Activated CD4-positive, CD25-positive, alpha-beta regulatory T cell treated with anti-CD3 and anti-CD28 coated beads, Interleukin-2, amount 50 U/mL, for 24 hours (primary cell): Measurements from ENCODE around the gene CACNB2.
A peak's percentile ranks its signal among the peaks of the same experiment; 100 is the strongest.

ENCODE experiments used
- ATAC-seq, 2 donors: fragments of 150-1000 bp; cut with Tn5 transposase; one replicate each; pipeline ENCODE4 v1.10.0; 2021; ENCODE audit warnings: mild to moderate bottlenecking in 1 of 2, moderate library complexity in 1 of 2

CACNB2 gene

GRCh38 chr10:18345308-18345707, 205.1 kb downstream of the CACNB2 start:
- ATAC-seq, result no peak

- no peak for ATAC-seq
Measured at GRCh38 chr10:18350340-18350739, 210.1 kb downstream of the CACNB2 start.

DNA sequence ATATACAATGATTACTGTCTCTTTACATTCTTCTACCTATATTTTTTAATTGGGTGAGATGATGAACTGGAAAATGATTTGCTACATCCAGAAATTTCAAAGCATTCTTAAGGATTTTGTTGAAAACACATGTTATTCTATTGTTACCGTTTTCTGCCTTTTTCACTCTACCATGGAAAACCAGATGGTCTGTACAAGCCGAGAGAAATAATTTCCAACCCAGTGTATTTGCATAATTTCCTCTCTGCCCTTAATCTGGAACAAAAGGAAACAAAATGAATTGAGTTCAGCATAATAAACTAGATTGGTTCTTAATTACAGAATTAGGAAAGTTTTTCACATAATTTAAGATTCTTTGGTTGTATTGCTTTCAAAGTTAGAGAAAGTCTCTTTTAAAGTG, 211.2 kb downstream of the CACNB2 start:
- ATAC-seq, result no peak

- no peak for ATAC-seq
Measured at GRCh38 chr10:18352175-18352574, 212.0 kb downstream of the CACNB2 start.

GRCh38 chr10:18359812-18360211, 219.6 kb downstream of the CACNB2 start:
- ATAC-seq, result no peak

DNA sequence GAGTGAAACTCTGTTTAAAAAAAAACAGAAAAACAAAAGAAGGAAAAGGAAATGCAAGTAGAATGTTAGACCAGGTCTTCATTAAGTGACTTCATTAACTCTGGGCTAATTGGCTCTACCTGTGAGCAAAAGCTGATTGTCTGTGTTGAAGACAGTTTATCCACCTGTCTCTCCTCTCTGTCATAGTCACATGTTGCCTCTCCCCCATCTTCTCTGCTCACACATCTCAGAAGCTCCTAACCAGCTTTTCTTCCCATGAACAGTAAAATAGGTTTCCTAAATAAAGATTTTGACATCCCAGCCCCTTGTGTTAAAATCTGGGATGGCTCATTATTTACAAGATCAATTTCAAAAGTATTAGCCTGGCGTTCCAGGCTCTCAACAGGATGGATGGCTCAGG, 222.7 kb downstream of the CACNB2 start:
- no peak for ATAC-seq

GRCh38 chr10:18364987-18365775, 225.0 kb downstream of the CACNB2 start:
- no peak for ATAC-seq

GRCh38 chr10:18367840-18368239, 227.6 kb downstream of the CACNB2 start:
- no peak for ATAC-seq

- ATAC-seq, result no peak
Measured at GRCh38 chr10:18368273-18368672, 228.0 kb downstream of the CACNB2 start.

DNA sequence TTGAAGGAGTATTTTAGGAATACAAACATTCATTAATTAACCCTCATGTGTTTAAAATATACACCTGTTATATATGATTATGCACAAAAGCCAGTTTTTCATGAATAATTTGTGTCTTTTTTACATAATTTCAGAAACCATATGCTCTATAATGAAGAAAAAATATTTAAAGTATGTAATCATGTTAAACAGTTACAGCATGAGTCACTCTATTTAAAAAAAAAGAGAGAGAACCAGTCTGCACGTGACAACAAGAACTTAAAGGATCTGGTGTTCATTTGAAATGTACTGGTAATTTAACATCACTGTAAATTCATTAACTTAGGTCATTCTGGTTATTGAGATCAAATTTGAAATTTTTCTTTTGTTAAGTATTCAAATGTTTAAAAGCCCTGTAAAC, 228.5 kb downstream of the CACNB2 start:
- ATAC-seq, result no peak

DNA sequence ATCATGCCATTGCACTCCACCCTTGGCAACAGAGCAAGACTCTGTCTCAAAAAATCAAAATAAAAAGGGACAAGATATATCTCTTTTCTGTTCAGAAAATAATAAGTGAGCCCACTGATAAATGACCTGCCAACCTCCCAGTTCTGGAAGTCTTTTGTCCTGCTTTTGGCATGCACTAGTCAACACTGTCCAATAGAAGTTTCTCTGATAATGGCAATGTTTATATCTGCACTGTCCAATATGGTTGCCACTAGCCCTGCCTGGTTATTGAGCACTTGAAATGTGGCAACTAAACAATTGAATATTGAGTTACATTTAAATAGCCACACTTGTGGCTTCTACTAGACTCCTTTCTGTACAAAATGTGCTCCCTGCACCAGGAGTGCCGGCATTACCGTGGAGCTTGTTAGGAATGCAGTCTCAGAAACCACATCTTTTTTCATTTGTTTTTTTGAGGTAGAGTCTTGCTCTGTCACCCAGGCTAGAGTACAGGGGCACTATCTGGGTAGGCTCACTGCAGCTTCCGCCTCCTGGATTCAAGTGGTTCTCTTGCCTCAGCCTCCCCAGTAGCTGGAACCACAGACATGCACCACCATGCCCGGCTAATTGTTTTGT, 229.7 kb downstream of the CACNB2 start:
- ATAC-seq, result no peak

GRCh38 chr10:18376650-18377049, 236.4 kb downstream of the CACNB2 start:
- no peak for ATAC-seq

DNA sequence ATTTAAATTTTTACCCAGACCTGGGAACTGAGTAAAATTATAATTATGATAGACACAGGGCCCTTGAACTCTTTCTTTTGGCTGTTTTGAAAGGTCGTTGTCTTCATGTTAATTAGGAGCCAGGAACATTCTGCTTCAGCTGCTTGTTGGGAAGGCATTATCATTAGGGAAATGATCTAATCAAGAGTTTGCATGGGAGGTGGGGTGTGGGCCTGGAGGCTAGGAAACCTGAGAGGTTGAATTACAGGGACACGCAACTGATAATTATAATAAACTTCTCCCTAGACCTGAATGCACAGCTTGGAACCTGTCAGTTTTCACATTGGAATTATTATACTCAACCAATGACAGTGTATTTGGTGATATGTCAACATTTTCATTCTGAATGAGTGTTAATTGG, 237.7 kb downstream of the CACNB2 start:
- no peak for ATAC-seq

DNA sequence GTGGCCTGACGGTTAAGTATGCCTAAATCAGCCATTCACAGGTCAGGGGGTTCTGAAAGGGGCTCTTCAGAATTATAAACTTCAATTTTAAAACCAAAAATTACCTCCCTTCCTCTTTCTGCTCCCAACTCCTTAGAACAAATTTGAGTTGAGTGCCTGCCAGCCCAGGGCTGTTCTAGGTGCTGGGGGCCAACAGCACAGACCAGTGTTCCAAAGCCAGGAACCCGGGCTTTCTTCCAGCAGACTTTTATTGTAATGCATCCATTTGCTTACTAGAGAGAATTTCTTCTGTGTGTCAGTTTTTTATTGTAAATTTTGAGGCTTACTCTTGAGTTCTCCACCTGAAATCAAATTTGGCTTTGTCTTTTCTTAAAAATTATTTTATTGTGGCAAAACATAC, 238.5 kb downstream of the CACNB2 start:
- no peak for ATAC-seq

- ATAC-seq, result no peak
Measured at GRCh38 chr10:18381679-18382078, 241.5 kb downstream of the CACNB2 start.

DNA sequence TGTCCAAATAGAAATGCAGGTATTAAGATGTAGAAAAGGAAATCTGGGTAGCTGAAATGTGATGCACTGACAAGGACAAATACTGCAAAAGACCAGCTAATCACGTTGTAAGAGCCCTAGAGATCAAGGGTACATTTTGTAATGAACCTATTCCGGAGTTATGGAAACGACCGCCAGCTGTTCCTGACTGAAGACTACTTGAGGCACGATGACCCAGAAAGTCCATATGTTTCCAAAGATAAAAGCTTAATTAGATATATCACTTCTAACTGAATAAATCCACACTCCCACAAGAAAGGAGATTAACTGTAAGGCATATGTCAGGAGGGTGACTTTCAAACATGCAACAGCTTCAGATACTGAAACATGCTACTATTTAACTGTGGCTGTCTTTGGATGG, 257.7 kb downstream of the CACNB2 start:
- ATAC-seq, result no peak

- ATAC-seq, result no peak
Measured at GRCh38 chr10:18399158-18399557, 258.9 kb downstream of the CACNB2 start.

GRCh38 chr10:18400201-18400905, 260.1 kb downstream of the CACNB2 start:
- peak in 1 of 2 donors; percentile 25 for ATAC-seq

- no peak for ATAC-seq
Measured at GRCh38 chr10:18400906-18401245, 260.7 kb downstream of the CACNB2 start.

DNA sequence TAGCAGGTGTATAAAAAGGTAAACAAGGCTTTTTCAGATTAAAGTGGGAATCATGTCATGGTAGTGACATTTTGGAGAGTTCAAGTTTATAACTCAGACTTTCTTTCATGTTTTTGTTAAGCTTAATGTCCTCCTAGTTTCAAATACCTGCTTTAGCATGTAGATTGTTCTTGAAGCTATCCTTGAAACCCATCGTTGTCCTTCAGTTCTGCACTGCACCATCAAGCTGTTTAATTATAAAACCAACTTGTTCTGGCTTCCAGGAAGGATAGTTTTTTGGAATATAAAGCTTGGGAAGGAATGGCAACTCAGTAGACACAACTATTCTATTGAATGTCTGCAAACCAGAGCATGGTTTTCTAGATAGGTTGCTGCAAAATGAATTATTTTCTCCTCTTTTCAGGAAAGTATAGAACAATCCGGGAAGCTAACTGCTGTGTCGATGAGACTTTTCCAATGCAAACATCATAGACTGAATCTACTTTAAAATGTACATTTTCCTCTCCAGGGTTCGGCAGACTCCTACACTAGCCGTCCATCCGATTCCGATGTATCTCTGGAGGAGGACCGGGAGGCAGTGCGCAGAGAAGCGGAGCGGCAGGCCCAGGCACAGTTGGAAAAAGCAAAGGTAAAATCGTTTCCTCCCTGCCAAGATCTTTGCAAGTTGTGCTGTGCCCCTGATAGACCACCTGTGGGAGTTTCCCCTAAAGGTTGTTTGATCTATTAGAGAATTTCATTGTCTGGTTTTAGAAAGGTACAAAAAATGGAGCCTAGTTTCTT, 261.4 kb downstream of the CACNB2 start:
- ATAC-seq, result no peak

- ATAC-seq, result no peak
Measured at GRCh38 chr10:18402853-18403252, 262.6 kb downstream of the CACNB2 start.

GRCh38 chr10:18404530-18404929, 264.3 kb downstream of the CACNB2 start:
- ATAC-seq, result no peak

DNA sequence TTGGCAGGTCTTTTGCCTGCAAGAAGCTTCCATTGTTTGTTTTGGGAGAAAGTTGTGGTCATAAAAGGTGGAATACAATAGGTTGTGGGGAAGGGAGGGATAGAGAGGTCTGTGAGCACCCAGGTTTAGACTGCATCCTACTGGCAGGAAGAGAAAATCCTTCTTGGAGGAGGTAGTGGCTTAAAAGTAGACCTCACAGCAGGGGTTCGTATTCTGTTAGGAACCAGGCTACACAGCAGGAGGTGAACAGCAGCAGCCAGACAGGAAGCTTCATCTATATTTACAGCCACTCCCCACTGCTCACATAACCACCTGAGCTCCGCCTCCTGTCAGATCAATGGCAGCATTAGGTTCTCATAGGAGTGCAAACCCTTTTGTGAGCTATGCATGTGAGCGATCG, 265.9 kb downstream of the CACNB2 start:
- no peak for ATAC-seq
